HepG2 (cell line): ENCODE data around the gene ATF1. TPM values are rescaled to one million over a fixed set of nuclear protein-coding genes. Genes with fewer than 3 reads are reported as not detected.

ENCODE experiments used
- GABPA ChIP-seq, 2 experiments: IDR thresholded peaks; 2 replicates each; pipeline ENCODE4 v1.6.1; 2011 to 2016; ENCODE audit warnings: low read depth in 2 of 2, low read length in 1 of 2, missing biosample characterization in 1 of 2, missing genetic modification characterization in 1 of 2
- HNRNPUL1 ChIP-seq: fragments of 200-400 bp; formaldehyde crosslinking; IDR thresholded peaks from 2 replicates; pipeline ENCODE4 v1.6.1; 2017; ENCODE audit warnings: low read depth, mild to moderate bottlenecking, low read length, moderate library complexity
- MBD4 ChIP-seq: IDR thresholded peaks from 2 replicates; pipeline ENCODE4 v1.6.1; 2012; ENCODE audit warnings: low read length, inconsistent platforms, borderline replicate concordance
- SCMH1 ChIP-seq: sonication (generic); formaldehyde crosslinking; IDR thresholded peaks from 2 replicates; pipeline ENCODE4 v1.9.0; 2021; ENCODE audit warnings: missing genetic modification reagents, mild to moderate bottlenecking, borderline replicate concordance
- ZMYM4 ChIP-seq: sonication (generic); formaldehyde crosslinking; IDR thresholded peaks from 2 replicates; pipeline ENCODE4 v1.8.1; 2023; ENCODE audit warnings: mild to moderate bottlenecking, missing genetic modification reagents
- ZNF256 ChIP-seq: sonication (generic); formaldehyde crosslinking; conservative IDR thresholded peaks from 2 replicates; pipeline ENCODE4 v1.4.0; 2020; ENCODE audit warnings: missing genetic modification reagents
- ZNF564 ChIP-seq: sonication (generic); formaldehyde crosslinking; IDR thresholded peaks from 2 replicates; pipeline ENCODE4 v1.8.1; 2023; ENCODE audit warnings: mild to moderate bottlenecking, missing genetic modification reagents
- ZNF574 ChIP-seq: sonication (generic); formaldehyde crosslinking; IDR thresholded peaks from 2 replicates; pipeline ENCODE4 v1.4.0; 2020; ENCODE audit warnings: missing genetic modification reagents
- ZNF770 ChIP-seq: sonication (generic); formaldehyde crosslinking; IDR thresholded peaks from 2 replicates; pipeline ENCODE4 v1.5.0; 2020; ENCODE audit warnings: mild to moderate bottlenecking, missing genetic modification reagents
- polyA plus RNA-seq, 8 experiments: library from polyadenylated mRNA; depleted of rRNA in 3 of 8; stranded (reverse) in 7 of 8; unstranded in 1 of 8; fragments of >200 nt; fragmentation: Illumina TruSeq in 4 of 8; extraction: Trizol in 4 of 8; gene quantifications; 2 replicates each; pipeline versions ENCODE4 v1.2.1 to v1.2.3, GENCODE V29; 2011 to 2016; ENCODE audit warnings: low read depth in 4 of 8, missing spikeins in 1 of 8, mixed read lengths in 1 of 8; ENCODE audit not compliant: insufficient read depth in 1 of 8
- total RNA-seq, 5 experiments: library from RNA; depleted of rRNA; stranded (reverse); fragments of >200 nt; fragmentation: Illumina TruSeq; extraction: Trizol; gene quantifications; 2 replicates each; pipeline ENCODE4 v1.2.3, GENCODE V29; 2016; ENCODE audit warnings: low read depth in 1 of 5
- TF ChIP-seq, protein P1 (sequence below), 2 experiments: fragments of 450-650 bp in 1 of 2; sonication (generic) in 1 of 2; formaldehyde crosslinking; IDR thresholded peaks; 2 replicates each; pipeline versions ENCODE4 v1.5.0 to v1.8.0; 2020 to 2022; ENCODE audit warnings: mild to moderate bottlenecking in 1 of 2, missing genetic modification reagents in 1 of 2
- TF ChIP-seq, protein P2 (sequence below): sonication (generic); formaldehyde crosslinking; IDR thresholded peaks from 2 replicates; pipeline ENCODE4; 2020; ENCODE audit warnings: missing genetic modification reagents, mild to moderate bottlenecking, borderline replicate concordance
- TF ChIP-seq, protein P3 (sequence below): sonication (generic); formaldehyde crosslinking; IDR thresholded peaks from 2 replicates; pipeline ENCODE4 v1.4.0; 2020; ENCODE audit warnings: missing genetic modification reagents
- TF ChIP-seq, protein P4 (sequence below): IDR thresholded peaks from 2 replicates; pipeline ENCODE4 v1.6.1; 2012; ENCODE audit warnings: low read depth, low read length, improper control_type of control experiment

The ATF1 gene
- total and polyA plus RNA-seq, 2 of the 13 experiments (the other 11 are each of a cell fraction or from before 2014, with no cell fraction given), result 29.3 to 52.0 TPM

GRCh38 chr12:50763639-50764285, at the start of gene ATF1 (continued):
- no peak for TF ChIP-seq ZNF256 (CRISPR knock-in tag)
- TF ChIP-seq ZMYM4 (CRISPR knock-in tag), result peak; percentile 87
- TF ChIP-seq ZNF770 (CRISPR knock-in tag), result no peak
- TF ChIP-seq, protein P1, sequence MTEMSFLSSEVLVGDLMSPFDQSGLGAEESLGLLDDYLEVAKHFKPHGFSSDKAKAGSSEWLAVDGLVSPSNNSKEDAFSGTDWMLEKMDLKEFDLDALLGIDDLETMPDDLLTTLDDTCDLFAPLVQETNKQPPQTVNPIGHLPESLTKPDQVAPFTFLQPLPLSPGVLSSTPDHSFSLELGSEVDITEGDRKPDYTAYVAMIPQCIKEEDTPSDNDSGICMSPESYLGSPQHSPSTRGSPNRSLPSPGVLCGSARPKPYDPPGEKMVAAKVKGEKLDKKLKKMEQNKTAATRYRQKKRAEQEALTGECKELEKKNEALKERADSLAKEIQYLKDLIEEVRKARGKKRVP (CRISPR knock-in tag; IDR thresholded peaks at IDR 0.05), result no peak
- TF ChIP-seq SCMH1, result no peak
- peak; percentile 78 for TF ChIP-seq ZNF574 (CRISPR knock-in tag)
- peak; percentile 54 for TF ChIP-seq GABPA (IDR thresholded peaks at IDR 0.05; ENCODE audit: low read depth, low read length)
- peak; percentile 75 for TF ChIP-seq GABPA (CRISPR knock-in tag; IDR thresholded peaks at IDR 0.05; ENCODE audit: low read depth)
- TF ChIP-seq MBD4, result no peak
- TF ChIP-seq, protein P2, sequence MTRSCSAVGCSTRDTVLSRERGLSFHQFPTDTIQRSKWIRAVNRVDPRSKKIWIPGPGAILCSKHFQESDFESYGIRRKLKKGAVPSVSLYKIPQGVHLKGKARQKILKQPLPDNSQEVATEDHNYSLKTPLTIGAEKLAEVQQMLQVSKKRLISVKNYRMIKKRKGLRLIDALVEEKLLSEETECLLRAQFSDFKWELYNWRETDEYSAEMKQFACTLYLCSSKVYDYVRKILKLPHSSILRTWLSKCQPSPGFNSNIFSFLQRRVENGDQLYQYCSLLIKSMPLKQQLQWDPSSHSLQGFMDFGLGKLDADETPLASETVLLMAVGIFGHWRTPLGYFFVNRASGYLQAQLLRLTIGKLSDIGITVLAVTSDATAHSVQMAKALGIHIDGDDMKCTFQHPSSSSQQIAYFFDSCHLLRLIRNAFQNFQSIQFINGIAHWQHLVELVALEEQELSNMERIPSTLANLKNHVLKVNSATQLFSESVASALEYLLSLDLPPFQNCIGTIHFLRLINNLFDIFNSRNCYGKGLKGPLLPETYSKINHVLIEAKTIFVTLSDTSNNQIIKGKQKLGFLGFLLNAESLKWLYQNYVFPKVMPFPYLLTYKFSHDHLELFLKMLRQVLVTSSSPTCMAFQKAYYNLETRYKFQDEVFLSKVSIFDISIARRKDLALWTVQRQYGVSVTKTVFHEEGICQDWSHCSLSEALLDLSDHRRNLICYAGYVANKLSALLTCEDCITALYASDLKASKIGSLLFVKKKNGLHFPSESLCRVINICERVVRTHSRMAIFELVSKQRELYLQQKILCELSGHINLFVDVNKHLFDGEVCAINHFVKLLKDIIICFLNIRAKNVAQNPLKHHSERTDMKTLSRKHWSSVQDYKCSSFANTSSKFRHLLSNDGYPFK, result 0 out of 2 replicates have a peak, but pooled peaks have one; percentile 18
- TF ChIP-seq, protein P3, sequence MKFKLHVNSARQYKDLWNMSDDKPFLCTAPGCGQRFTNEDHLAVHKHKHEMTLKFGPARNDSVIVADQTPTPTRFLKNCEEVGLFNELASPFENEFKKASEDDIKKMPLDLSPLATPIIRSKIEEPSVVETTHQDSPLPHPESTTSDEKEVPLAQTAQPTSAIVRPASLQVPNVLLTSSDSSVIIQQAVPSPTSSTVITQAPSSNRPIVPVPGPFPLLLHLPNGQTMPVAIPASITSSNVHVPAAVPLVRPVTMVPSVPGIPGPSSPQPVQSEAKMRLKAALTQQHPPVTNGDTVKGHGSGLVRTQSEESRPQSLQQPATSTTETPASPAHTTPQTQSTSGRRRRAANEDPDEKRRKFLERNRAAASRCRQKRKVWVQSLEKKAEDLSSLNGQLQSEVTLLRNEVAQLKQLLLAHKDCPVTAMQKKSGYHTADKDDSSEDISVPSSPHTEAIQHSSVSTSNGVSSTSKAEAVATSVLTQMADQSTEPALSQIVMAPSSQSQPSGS (CRISPR knock-in tag), result 0 out of 2 replicates have a peak, but pooled peaks have one; percentile 34
- TF ChIP-seq ZNF564 (CRISPR knock-in tag), result peak; percentile 80; the same call in 1 of the 2 replicates
- no peak for TF ChIP-seq HNRNPUL1
- TF ChIP-seq, protein P4, sequence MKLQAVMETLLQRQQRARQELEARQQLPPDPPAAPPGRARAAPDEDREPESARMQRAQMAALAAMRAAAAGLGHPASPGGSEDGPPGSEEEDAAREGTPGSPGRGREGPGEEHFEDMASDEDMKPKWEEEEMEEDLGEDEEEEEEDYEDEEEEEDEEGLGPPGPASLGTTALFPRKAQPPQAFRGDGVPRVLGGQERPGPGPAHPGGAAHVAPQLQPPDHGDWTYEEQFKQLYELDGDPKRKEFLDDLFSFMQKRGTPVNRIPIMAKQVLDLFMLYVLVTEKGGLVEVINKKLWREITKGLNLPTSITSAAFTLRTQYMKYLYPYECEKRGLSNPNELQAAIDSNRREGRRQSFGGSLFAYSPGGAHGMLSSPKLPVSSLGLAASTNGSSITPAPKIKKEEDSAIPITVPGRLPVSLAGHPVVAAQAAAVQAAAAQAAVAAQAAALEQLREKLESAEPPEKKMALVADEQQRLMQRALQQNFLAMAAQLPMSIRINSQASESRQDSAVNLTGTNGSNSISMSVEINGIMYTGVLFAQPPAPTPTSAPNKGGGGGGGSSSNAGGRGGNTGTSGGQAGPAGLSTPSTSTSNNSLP, result no peak
